Liver (tissue), 9 donors: Measurements from ENCODE around the gene LIMCH1. TPM values are rescaled to one million over a fixed set of nuclear protein-coding genes. Genes with fewer than 3 reads are reported as not detected.

Experiments
- DNase-seq: peaks from one replicate; pipeline ENCODE4 v3.0.0-alpha.2; 2017; ENCODE audit warnings: low spot score
- H3K27ac ChIP-seq, 2 donors: one replicate each; pipeline ENCODE4 v1.7.0; 2013; ENCODE audit warnings: inconsistent platforms in 2 of 2, low read length in 2 of 2, control low read depth in 1 of 2, low read depth in 1 of 2, mild to moderate bottlenecking in 1 of 2
- H3K27me3 ChIP-seq, 4 donors: one replicate each; pipeline versions ENCODE4 v1.6.1 to v1.7.0; 2013; ENCODE audit warnings: low read length in 3 of 4, inconsistent platforms in 1 of 4, mild to moderate bottlenecking in 1 of 4, moderate library complexity in 1 of 4; ENCODE audit not compliant: control insufficient read depth in 4 of 4, insufficient read depth in 4 of 4
- H3K36me3 ChIP-seq, 4 donors: one replicate each; pipeline versions ENCODE4 v1.6.1 to v1.7.0; 2013; ENCODE audit warnings: low read length in 3 of 4, mild to moderate bottlenecking in 3 of 4, low read depth in 1 of 4, moderate library complexity in 1 of 4; ENCODE audit not compliant: control insufficient read depth in 4 of 4, insufficient read depth in 3 of 4
- H3K4me1 ChIP-seq, 4 donors: one replicate each; pipeline versions ENCODE4 v1.6.1 to v1.7.0; 2013; ENCODE audit warnings: low read length in 3 of 4, mild to moderate bottlenecking in 3 of 4, moderate library complexity in 1 of 4; ENCODE audit not compliant: control insufficient read depth in 4 of 4, insufficient read depth in 4 of 4
- H3K4me3 ChIP-seq, 3 donors: one replicate each; pipeline versions ENCODE4 v1.6.1 to v1.7.0; 2013; ENCODE audit warnings: low read length in 3 of 3, control low read depth in 1 of 3, low read depth in 1 of 3, mild to moderate bottlenecking in 1 of 3
- H3K9ac ChIP-seq, 2 donors: one replicate each; pipeline ENCODE4 v1.7.0; 2013; ENCODE audit warnings: low read length in 2 of 2, mild to moderate bottlenecking in 2 of 2, moderate library complexity in 2 of 2, control low read depth in 1 of 2, low read depth in 1 of 2
- H3K9me3 ChIP-seq, 4 donors: one replicate each; pipeline versions ENCODE4 v1.6.1 to v1.7.0; 2013; ENCODE audit warnings: low read length in 3 of 4; ENCODE audit not compliant: control insufficient read depth in 4 of 4
- CTCF ChIP-seq: fragments of 150-350 bp; IDR thresholded peaks from 2 replicates; pipeline ENCODE4 v1.5.1; 2017; ENCODE audit warnings: improper control_type of control experiment, low read depth, low read length; ENCODE audit not compliant: missing input control
- EGR1 ChIP-seq, 2 donors: IDR thresholded peaks; 2 replicates each; pipeline ENCODE4 v1.6.1; 2016 to 2018; ENCODE audit warnings: antibody characterized with exemption in 2 of 2, low read depth in 2 of 2
- GABPA ChIP-seq, 2 donors: IDR thresholded peaks in 1 of 2; conservative IDR thresholded peaks in 1 of 2; 2 replicates each; pipeline ENCODE4 v1.6.1; 2016; ENCODE audit warnings: antibody characterized with exemption in 2 of 2, mild to moderate bottlenecking in 1 of 2, moderate library complexity in 1 of 2
- HNF4A ChIP-seq, 2 donors: conservative IDR thresholded peaks; 2 replicates each; pipeline ENCODE4 v1.6.1; 2016; ENCODE audit warnings: antibody characterized with exemption in 2 of 2, mild to moderate bottlenecking in 2 of 2
- HNF4G ChIP-seq: IDR thresholded peaks from 2 replicates; pipeline ENCODE4 v1.6.1; 2016; ENCODE audit warnings: antibody characterized with exemption
- JUND ChIP-seq, 2 donors: IDR thresholded peaks; 2 replicates each; pipeline ENCODE4 v1.6.1; 2016; ENCODE audit warnings: antibody characterized with exemption in 2 of 2
- MAX ChIP-seq: IDR thresholded peaks from 2 replicates; pipeline ENCODE4 v1.6.1; 2016; ENCODE audit warnings: antibody characterized with exemption
- REST ChIP-seq: IDR thresholded peaks from 2 replicates; pipeline ENCODE4 v1.6.1; 2016; ENCODE audit warnings: antibody characterized with exemption, mild to moderate bottlenecking
- RXRA ChIP-seq, 2 donors: IDR thresholded peaks; 2 replicates each; pipeline ENCODE4 v1.6.1; 2017 to 2018; ENCODE audit warnings: antibody characterized with exemption in 2 of 2, mild to moderate bottlenecking in 1 of 2
- SP1 ChIP-seq: IDR thresholded peaks from 2 replicates; pipeline ENCODE4 v1.6.1; 2018; ENCODE audit warnings: antibody characterized with exemption, mild to moderate bottlenecking
- TAF1 ChIP-seq: conservative IDR thresholded peaks from 2 replicates; pipeline ENCODE4 v1.6.1; 2016; ENCODE audit warnings: antibody characterized with exemption, mild to moderate bottlenecking
- YY1 ChIP-seq: IDR thresholded peaks from 2 replicates; pipeline ENCODE4 v1.6.1; 2016; ENCODE audit warnings: antibody characterized with exemption, mild to moderate bottlenecking
- ZBTB33 ChIP-seq: IDR thresholded peaks from 2 replicates; pipeline ENCODE4 v1.6.1; 2016; ENCODE audit warnings: antibody characterized with exemption
- WGBS: extraction: QIAGEN DNeasy Blood & Tissue Kit; methylation state at CpG from one replicate; pipeline ENCODE4 v1.1.7; 2013; 5-methylcytosine and 5-hydroxymethylcytosine counted together
- polyA plus RNA-seq, 2 donors: library from polyadenylated mRNA; stranded (reverse) in 1 of 2; unstranded in 1 of 2; fragments of 200-250 nt in 1 of 2; fragments of >200 nt in 1 of 2; fragmentation: Nextera tagmentation in 1 of 2; extraction: Ambion mirVana in 1 of 2; gene quantifications; one replicate each; pipeline versions ENCODE4 v1.2.1 to v1.2.3, GENCODE V29; 2013 to 2015
- total RNA-seq, 2 donors: library from RNA; depleted of rRNA; stranded (reverse); fragments of >200 nt; gene quantifications; one replicate each; pipeline ENCODE4 v1.2.3, GENCODE V29; 2014
- donor health status: healthy.
- donor health status: healthy.
- donor health status: healthy.
- donor health status: healthy.
- donor health status: healthy.

LIMCH1 gene
- total and polyA plus RNA-seq, 4 donors = 2.0 to 30.6 (median 8.1) TPM

- TF ChIP-seq ZBTB33 (no peak), HNF4A (conservative IDR thresholded peaks at IDR 0.05) (no peak), JUND (IDR thresholded peaks at IDR 0.05) (no peak), GABPA (IDR thresholded peaks at IDR 0.05 in 1 of 2, conservative IDR thresholded peaks at IDR 0.05 in 1 of 2) (no peak), RXRA (IDR thresholded peaks at IDR 0.05) (no peak), TAF1 (no peak), EGR1 (IDR thresholded peaks at IDR 0.05; ENCODE audit: low read depth in 2 of 2) (no peak), HNF4G (no peak)
Observed at GRCh38 chr4:41696763-41697162, 158.8 kb downstream of the LIMCH1 start (continued).

GRCh38 chr4:41701983-41702382, 164.0 kb downstream of the LIMCH1 start:
- H3K9me3 ChIP-seq = no peaks in the 10 kb centered on the region
- H3K4me1 ChIP-seq = no peaks in the 10 kb centered on the region
- no peak overlapping the region for H3K4me3 ChIP-seq
- H3K9ac ChIP-seq = no peak overlapping the region
- no peak for DNase-seq
- TF ChIP-seq JUND (IDR thresholded peaks at IDR 0.05) (no peak), GABPA (IDR thresholded peaks at IDR 0.05 in 1 of 2, conservative IDR thresholded peaks at IDR 0.05 in 1 of 2) (no peak), MAX (no peak), SP1 (no peak), REST (no peak), TAF1 (no peak), HNF4G (no peak), ZBTB33 (no peak), CTCF (no peak), RXRA (IDR thresholded peaks at IDR 0.05) (no peak), EGR1 (IDR thresholded peaks at IDR 0.05; ENCODE audit: low read depth in 2 of 2) (no peak), YY1 (no peak)
- H3K27ac ChIP-seq = no peak overlapping the region
- WGBS = 82% methylated on average over 3 of the region's 3 CpGs
- H3K27me3 ChIP-seq = no peaks in the 10 kb centered on the region
- peaks cover 0 to 4% (median under 1%) of the 10 kb centered on the region in 4 donors for H3K36me3 ChIP-seq
